ENCODE results near the gene PRRT4. TPM values are rescaled to one million over a fixed set of nuclear protein-coding genes. Genes with fewer than 3 reads are reported as not detected.

The PRRT4 gene
- total and polyA plus RNA-seq, 2 of the 4 experiments (the other 2 are of a cell fraction), result not detected

DNA sequence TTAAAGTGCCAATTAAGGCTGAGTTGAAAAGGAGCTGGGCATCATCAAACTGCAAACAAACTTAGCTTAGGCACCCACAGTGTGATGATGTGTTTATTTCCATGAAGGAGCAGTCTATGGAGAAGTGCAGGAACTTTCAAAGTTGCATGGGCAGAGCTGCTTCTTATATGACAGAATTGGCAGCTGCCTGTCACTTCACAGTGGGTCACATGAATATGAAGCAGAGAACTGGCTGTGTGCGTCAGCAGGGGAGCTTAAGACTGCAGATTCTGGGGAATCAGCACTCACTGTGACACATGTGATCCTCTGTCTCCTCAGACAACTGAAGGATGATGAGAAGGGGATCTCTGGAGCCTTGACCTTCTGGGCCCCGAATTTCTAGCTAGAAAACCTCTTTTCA lies 54.4 kb downstream of the PRRT4 start:
- H4K8ac ChIP-seq (ENCODE audit: low read depth in 2 of 2, low read length in 2 of 2), result no peak overlapping the region
- POLR2A ChIA-PET (ENCODE audit: unreplicated experiment), result no interaction called here
- H2AK9ac ChIP-seq (replicated peaks; ENCODE audit: low read depth, low read length, poor library complexity), result no peak overlapping the region
- no peak overlapping the region for H4K5ac ChIP-seq (ENCODE audit: low read depth, low read length)
- no CpG with 5 or more reads among the region's 2 CpGs for WGBS, 2 experiments (ENCODE audit: extremely low coverage in 2 of 2, insufficient read length in 1 of 2)
- H3K9ac ChIP-seq (ENCODE audit: low read depth, low read length), result no peak overlapping the region
- no TSS peak for BruUV-seq (replicated peaks)
- H3K9me3 ChIP-seq (ENCODE audit: control insufficient read depth, insufficient read depth, low read length), result no peaks in the 10 kb centered on the region
- H3K27ac ChIP-seq (ENCODE audit: insufficient read depth, low read length), result no peak overlapping the region
- TF ChIP-seq RFX5 (IDR thresholded peaks at IDR 0.05; ENCODE audit: low read depth, low read length) (no peak), RAD21 (IDR thresholded peaks at IDR 0.05; ENCODE audit: low read length) (no peak), MAFK (IDR thresholded peaks at IDR 0.05; ENCODE audit: low read depth, low read length) (no peak), MAZ (IDR thresholded peaks at IDR 0.05; ENCODE audit: borderline replicate concordance, low read depth, low read length) (no peak), FOS (IDR thresholded peaks at IDR 0.05; ENCODE audit: low read depth, low read length) (no peak), CEBPB (IDR thresholded peaks at IDR 0.05; ENCODE audit: low read depth, low read length) (no peak), RCOR1 (IDR thresholded peaks at IDR 0.05; ENCODE audit: insufficient replicate concordance, low read length) (no peak), SMC3 (IDR thresholded peaks at IDR 0.05; ENCODE audit: low read depth, low read length) (no peak), CHD1 (IDR thresholded peaks at IDR 0.05; ENCODE audit: low read depth, low read length) (no peak), NFE2L2 (IDR thresholded peaks at IDR 0.05; ENCODE audit: low read depth, low read length) (no peak), BHLHE40 (IDR thresholded peaks at IDR 0.05; ENCODE audit: low read depth, low read length) (no peak), MXI1 (IDR thresholded peaks at IDR 0.05; ENCODE audit: borderline replicate concordance, low read depth, low read length) (no peak)
- TF ChIP-seq, protein P1, sequence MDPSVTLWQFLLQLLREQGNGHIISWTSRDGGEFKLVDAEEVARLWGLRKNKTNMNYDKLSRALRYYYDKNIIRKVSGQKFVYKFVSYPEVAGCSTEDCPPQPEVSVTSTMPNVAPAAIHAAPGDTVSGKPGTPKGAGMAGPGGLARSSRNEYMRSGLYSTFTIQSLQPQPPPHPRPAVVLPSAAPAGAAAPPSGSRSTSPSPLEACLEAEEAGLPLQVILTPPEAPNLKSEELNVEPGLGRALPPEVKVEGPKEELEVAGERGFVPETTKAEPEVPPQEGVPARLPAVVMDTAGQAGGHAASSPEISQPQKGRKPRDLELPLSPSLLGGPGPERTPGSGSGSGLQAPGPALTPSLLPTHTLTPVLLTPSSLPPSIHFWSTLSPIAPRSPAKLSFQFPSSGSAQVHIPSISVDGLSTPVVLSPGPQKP (IDR thresholded peaks at IDR 0.05; ENCODE audit: borderline replicate concordance, low read depth, low read length), result no peak
- TF ChIP-seq, protein P2, sequence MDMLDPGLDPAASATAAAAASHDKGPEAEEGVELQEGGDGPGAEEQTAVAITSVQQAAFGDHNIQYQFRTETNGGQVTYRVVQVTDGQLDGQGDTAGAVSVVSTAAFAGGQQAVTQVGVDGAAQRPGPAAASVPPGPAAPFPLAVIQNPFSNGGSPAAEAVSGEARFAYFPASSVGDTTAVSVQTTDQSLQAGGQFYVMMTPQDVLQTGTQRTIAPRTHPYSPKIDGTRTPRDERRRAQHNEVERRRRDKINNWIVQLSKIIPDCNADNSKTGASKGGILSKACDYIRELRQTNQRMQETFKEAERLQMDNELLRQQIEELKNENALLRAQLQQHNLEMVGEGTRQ (IDR thresholded peaks at IDR 0.05; ENCODE audit: low read depth, low read length), result no peak
- TF ChIP-seq, protein P3, sequence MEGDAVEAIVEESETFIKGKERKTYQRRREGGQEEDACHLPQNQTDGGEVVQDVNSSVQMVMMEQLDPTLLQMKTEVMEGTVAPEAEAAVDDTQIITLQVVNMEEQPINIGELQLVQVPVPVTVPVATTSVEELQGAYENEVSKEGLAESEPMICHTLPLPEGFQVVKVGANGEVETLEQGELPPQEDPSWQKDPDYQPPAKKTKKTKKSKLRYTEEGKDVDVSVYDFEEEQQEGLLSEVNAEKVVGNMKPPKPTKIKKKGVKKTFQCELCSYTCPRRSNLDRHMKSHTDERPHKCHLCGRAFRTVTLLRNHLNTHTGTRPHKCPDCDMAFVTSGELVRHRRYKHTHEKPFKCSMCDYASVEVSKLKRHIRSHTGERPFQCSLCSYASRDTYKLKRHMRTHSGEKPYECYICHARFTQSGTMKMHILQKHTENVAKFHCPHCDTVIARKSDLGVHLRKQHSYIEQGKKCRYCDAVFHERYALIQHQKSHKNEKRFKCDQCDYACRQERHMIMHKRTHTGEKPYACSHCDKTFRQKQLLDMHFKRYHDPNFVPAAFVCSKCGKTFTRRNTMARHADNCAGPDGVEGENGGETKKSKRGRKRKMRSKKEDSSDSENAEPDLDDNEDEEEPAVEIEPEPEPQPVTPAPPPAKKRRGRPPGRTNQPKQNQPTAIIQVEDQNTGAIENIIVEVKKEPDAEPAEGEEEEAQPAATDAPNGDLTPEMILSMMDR (conservative IDR thresholded peaks at IDR 0.05; ENCODE audit: low read depth, low read length), result no peak
- no peak overlapping the region for H2BK5ac ChIP-seq (ENCODE audit: low read depth, low read length, poor library complexity, severe bottlenecking)
- H3K56ac ChIP-seq (ENCODE audit: extremely low read depth, insufficient read depth, low read length), result no peak overlapping the region
- no peak overlapping the region for H2AFZ ChIP-seq (replicated peaks; ENCODE audit: low read length, poor library complexity)
- no peaks in the 10 kb centered on the region; the same call in 1 of the 2 replicates for H3K9me1 ChIP-seq (ENCODE audit: insufficient read depth, low read length)
- intact Hi-C loops (cut with micrococcal nuclease) (no loop called here), dilution Hi-C loops (cut with HindIII; ENCODE audit: low sequenced_read_pairs, unreplicated experiment) (no loop called here), in situ Hi-C loops (cut with MboI; ENCODE audit: low sequenced_read_pairs) (no loop called here)
- CTCF ChIA-PET, result no interaction called here
- H2BK120ac ChIP-seq (ENCODE audit: low read depth, low read length), result no peak overlapping the region
- no peak overlapping the region for H3K4me2 ChIP-seq (ENCODE audit: low read depth, low read length)
- H3K14ac ChIP-seq (replicated peaks; ENCODE audit: low read depth, low read length), result no peak overlapping the region
- no peak overlapping the region for H2BK15ac ChIP-seq (ENCODE audit: low read depth, low read length)
- H3K18ac ChIP-seq (ENCODE audit: low read depth, low read length), result no peak overlapping the region
- no peak for ATAC-seq (ENCODE audit: low read depth)
- H3K4me3 ChIP-seq (ENCODE audit: insufficient read depth, low read depth, low read length), result no peak overlapping the region
- no peak for DNase-seq
- peaks cover 37% of the 10 kb centered on the region for H3K36me3 ChIP-seq (ENCODE audit: control insufficient read depth, insufficient read depth, low read length)
- no peak overlapping the region for H2BK20ac ChIP-seq (ENCODE audit: low read depth, low read length)
- no peaks in the 10 kb centered on the region for H3K27me3 ChIP-seq (ENCODE audit: control insufficient read depth, insufficient read depth, low read length)
- H2AK5ac ChIP-seq (ENCODE audit: low read depth, low read length), result no peak overlapping the region
- H3K79me1 ChIP-seq (ENCODE audit: low read depth in 1 of 2, low read length in 2 of 2), result no peaks in the 10 kb centered on the region; a peak in 2 of 4 replicates
- no peak overlapping the region for H3K4ac ChIP-seq (ENCODE audit: low read depth, low read length)
- H3K4me1 ChIP-seq (ENCODE audit: control insufficient read depth, insufficient read depth, low read length), result no peaks in the 10 kb centered on the region
- no peak overlapping the region for H3K23ac ChIP-seq (ENCODE audit: low read depth, low read length)
- H4K20me1 ChIP-seq (ENCODE audit: insufficient read depth, low read length), result no peaks in the 10 kb centered on the region
- H4K91ac ChIP-seq (ENCODE audit: insufficient read depth, low read depth, low read length), result no peak overlapping the region

Measured in IMR-90 (cell line).